Bronchial epithelial cell (primary cell): ENCODE results near the gene DDX11. TPM values are rescaled to one million over a fixed set of nuclear protein-coding genes. Genes with fewer than 3 reads are reported as not detected.
"Not testable (repeated sequence)": the region's sequence is repeated elsewhere in the genome, so short reads cannot be mapped to it uniquely, and the experiment has no call there.

Source experiments
- DNase-seq: peaks from one replicate; pipeline ENCODE4 v3.0.0-alpha.2; 2010; ENCODE audit warnings: low read depth
- FAIRE-seq: peaks from 2 replicates; lab custom pipeline; 2011; peaks lifted over from hg19 to GRCh38; lab: Jason Lieb, UNC
- H3K27me3 ChIP-seq: 2 replicates; pipeline ENCODE4 v1.5.1; 2011; ENCODE audit warnings: low read length; ENCODE audit not compliant: control insufficient read depth, insufficient read depth
- H3K36me3 ChIP-seq: 2 replicates; pipeline ENCODE4 v1.5.1; 2011; ENCODE audit warnings: low read length; ENCODE audit not compliant: control insufficient read depth, insufficient read depth
- H3K4me3 ChIP-seq: 2 replicates; pipeline ENCODE4 v1.5.1; 2011; ENCODE audit warnings: mild to moderate bottlenecking, low read depth, low read length, control low read depth
- CTCF ChIP-seq: IDR thresholded peaks from 2 replicates; pipeline ENCODE4 v1.5.1; 2011; ENCODE audit warnings: mild to moderate bottlenecking, moderate library complexity, low read length, control low read depth, inconsistent platforms; ENCODE audit not compliant: insufficient read depth, severe bottlenecking
- total RNA-seq: library from RNA; depleted of rRNA; stranded (reverse); fragments of >200 nt; gene quantifications from 2 replicates; pipeline ENCODE4 v1.2.1, GENCODE V29; 2014

DDX11 gene
- total RNA-seq, 1 donor from 2014 or later, result 17.1 TPM

GRCh38 chr12:31084241-31084640 is 10.6 kb downstream of the DDX11 start:
- not testable (repeated sequence) for H3K4me3 ChIP-seq, H3K27me3 ChIP-seq, DNase-seq, H3K36me3 ChIP-seq, FAIRE-seq

GRCh38 chr12:31086032-31086431 is 12.4 kb downstream of the DDX11 start:
- H3K36me3 ChIP-seq, DNase-seq, FAIRE-seq, H3K27me3 ChIP-seq, H3K4me3 ChIP-seq: not testable (repeated sequence)

- H3K36me3 ChIP-seq, DNase-seq, H3K4me3 ChIP-seq, H3K27me3 ChIP-seq, FAIRE-seq: not testable (repeated sequence)
These were observed 13.8 kb downstream of the DDX11 start for GRCh38 chr12:31087486-31087885.

- FAIRE-seq, result not testable (repeated sequence)
These were observed 14.3 kb downstream of the DDX11 start for GRCh38 chr12:31087956-31088355.

GRCh38 chr12:31089072-31089471 is 15.4 kb downstream of the DDX11 start:
- TF ChIP-seq CTCF, result no peak
- H3K4me3 ChIP-seq, result no peak overlapping the region
- DNase-seq, result no peak
- H3K36me3 ChIP-seq, result peaks cover 3% of the 10 kb centered on the region
- no peaks in the 10 kb centered on the region for H3K27me3 ChIP-seq
- FAIRE-seq, result no peak

More at GRCh38 chr12:31087956-31088355, 14.3 kb downstream of the DDX11 start:
- not testable (repeated sequence) for H3K4me3 ChIP-seq, DNase-seq, H3K27me3 ChIP-seq, H3K36me3 ChIP-seq

- not testable (repeated sequence) for FAIRE-seq, H3K36me3 ChIP-seq, H3K4me3 ChIP-seq, DNase-seq, H3K27me3 ChIP-seq
These were observed 18.0 kb downstream of the DDX11 start for GRCh38 chr12:31091629-31092028.

GRCh38 chr12:31092718-31093117 is 19.1 kb downstream of the DDX11 start:
- not testable (repeated sequence) for H3K4me3 ChIP-seq, H3K36me3 ChIP-seq, DNase-seq, FAIRE-seq, H3K27me3 ChIP-seq

- DNase-seq, H3K27me3 ChIP-seq, FAIRE-seq, H3K36me3 ChIP-seq, H3K4me3 ChIP-seq: not testable (repeated sequence)
These were observed 21.6 kb downstream of the DDX11 start for GRCh38 chr12:31095080-31095860.

- not testable (repeated sequence) for H3K27me3 ChIP-seq, H3K4me3 ChIP-seq, FAIRE-seq, H3K36me3 ChIP-seq, DNase-seq
These were observed 22.8 kb downstream of the DDX11 start for GRCh38 chr12:31096251-31097065.

GRCh38 chr12:31097819-31098218 is 24.2 kb downstream of the DDX11 start:
- FAIRE-seq, H3K4me3 ChIP-seq, H3K36me3 ChIP-seq, H3K27me3 ChIP-seq, DNase-seq: not testable (repeated sequence)

- H3K27me3 ChIP-seq, H3K36me3 ChIP-seq, H3K4me3 ChIP-seq, FAIRE-seq, DNase-seq: not testable (repeated sequence)
These were observed 24.7 kb downstream of the DDX11 start for GRCh38 chr12:31098363-31098762.

GRCh38 chr12:31098771-31099170 is 25.1 kb downstream of the DDX11 start:
- H3K27me3 ChIP-seq, H3K4me3 ChIP-seq, FAIRE-seq, H3K36me3 ChIP-seq, DNase-seq: not testable (repeated sequence)

GRCh38 chr12:31099434-31099833 is 25.8 kb downstream of the DDX11 start:
- not testable (repeated sequence) for DNase-seq, FAIRE-seq, H3K4me3 ChIP-seq, H3K27me3 ChIP-seq, H3K36me3 ChIP-seq
